ENCODE results near the gene APOE. TPM values are rescaled to one million over a fixed set of nuclear protein-coding genes. Genes with fewer than 3 reads are reported as not detected.
A peak's percentile ranks its signal among the peaks of the same experiment; 100 is the strongest.
"Not testable (repeated sequence)": the region's sequence is repeated elsewhere in the genome, so short reads cannot be mapped to it uniquely, and the experiment has no call there.

The APOE gene
- total RNA-seq, 1 donor from 2014 or later = 285 TPM

- Mint-ChIP-seq H3K4me1 (peaks cover 42% of the 10 kb centered on the region), H3K9me3 (no peaks in the 10 kb centered on the region), H3K4me3 (no peak overlapping the region), H3K36me3 (peaks cover 6% of the 10 kb centered on the region), H3K27me3 (ENCODE audit: low read depth) (no peaks in the 10 kb centered on the region), H3K27ac (peak overlapping the region; percentile 85)
- TF ChIP-seq CTCF (IDR thresholded peaks at IDR 0.05; ENCODE audit: unreplicated experiment) = no peak
- DNase-seq (ENCODE audit: low spot score in 2 of 2, unreplicated experiment in 2 of 2) = no peak
Measured at GRCh38 chr19:44909775-44910174, 4.2 kb downstream of the APOE start.

DNA sequence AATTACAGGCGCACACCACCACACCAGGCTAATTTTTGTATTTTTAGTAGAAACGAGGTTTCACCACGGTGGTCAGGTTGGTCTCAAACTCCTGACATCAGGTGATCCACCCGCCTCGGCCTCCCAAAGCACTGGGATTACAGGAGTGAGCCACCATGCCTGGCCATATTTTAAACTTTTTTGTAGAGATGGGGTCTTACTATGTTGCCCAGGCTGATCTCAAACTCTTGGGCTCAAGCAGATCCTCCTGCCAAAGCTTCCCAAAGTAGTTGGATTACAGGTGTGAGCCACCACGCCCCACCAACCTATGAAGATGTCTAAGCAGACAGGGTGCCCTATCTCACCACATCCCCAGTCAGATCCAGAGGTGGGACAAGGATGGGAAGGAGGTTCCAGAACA is 6.3 kb downstream of the APOE start:
- not testable (repeated sequence) for H3K27ac Mint-ChIP-seq, H3K4me3 Mint-ChIP-seq
- H3K4me1 Mint-ChIP-seq = peaks cover 31% of the 10 kb centered on the region

GRCh38 chr19:44912854-44913253 is 7.3 kb downstream of the APOE start:
- Mint-ChIP-seq H3K4me1 (peaks cover 30% of the 10 kb centered on the region), H3K27ac (no peak overlapping the region), H3K9me3 (no peaks in the 10 kb centered on the region), H3K27me3 (ENCODE audit: low read depth) (no peaks in the 10 kb centered on the region), H3K4me3 (peak overlapping the region; percentile 26), H3K36me3 (peaks cover 6% of the 10 kb centered on the region)
- TF ChIP-seq CTCF (IDR thresholded peaks at IDR 0.05; ENCODE audit: unreplicated experiment) = no peak
- DNase-seq (ENCODE audit: low spot score in 2 of 2, unreplicated experiment in 2 of 2) = no peak

More for the DNA sequence above, 6.3 kb downstream of the APOE start:
- not testable (repeated sequence) for H3K9me3 Mint-ChIP-seq; H3K27me3 Mint-ChIP-seq (ENCODE audit: low read depth); DNase-seq (ENCODE audit: low spot score in 2 of 2, unreplicated experiment in 2 of 2); H3K36me3 Mint-ChIP-seq

DNA sequence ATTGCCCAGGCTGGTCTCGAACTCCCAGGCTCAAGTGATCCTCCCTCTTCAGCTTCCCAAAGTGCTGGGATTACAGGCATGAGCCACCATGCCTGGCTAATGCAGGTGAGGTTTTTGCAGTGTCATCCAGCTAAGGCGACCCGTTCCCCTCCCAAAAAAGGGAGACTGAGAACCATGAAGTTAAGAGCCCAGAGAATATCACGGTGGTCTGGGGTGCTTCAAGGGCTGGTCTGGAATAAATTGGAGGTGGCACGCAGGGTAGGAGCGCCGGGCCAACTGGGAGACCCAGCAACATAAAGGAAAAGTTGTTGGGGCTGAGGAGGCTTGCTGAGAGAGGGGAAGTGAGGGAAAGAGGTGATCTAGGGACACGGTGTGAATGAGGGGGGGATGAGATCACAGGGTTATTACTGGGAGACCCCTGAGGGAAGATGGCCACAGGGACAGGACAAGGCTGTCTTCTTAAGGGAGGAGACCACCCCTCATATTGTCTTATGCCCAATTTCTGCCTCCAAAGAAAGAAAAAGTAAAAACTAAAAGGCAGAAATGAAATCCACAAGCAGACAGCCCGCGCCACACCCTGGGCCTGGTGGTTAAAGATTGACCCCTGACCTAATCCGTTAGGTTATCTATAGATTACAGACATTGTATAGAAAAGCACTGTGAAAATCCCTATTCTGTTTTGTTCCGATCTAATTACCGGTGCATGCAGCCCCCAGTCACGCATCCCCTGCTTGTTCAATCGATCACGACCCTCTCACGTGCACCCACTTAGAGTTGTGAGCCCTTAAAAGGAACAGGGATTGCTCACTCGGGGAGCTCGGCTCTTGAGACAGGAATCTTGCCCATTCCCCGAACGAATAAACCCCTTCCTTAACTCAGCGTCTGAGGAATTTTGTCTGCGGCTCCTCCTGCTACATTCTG is 8.2 kb downstream of the APOE start:
- Mint-ChIP-seq H3K4me1 (peaks cover 30% of the 10 kb centered on the region), H3K27ac (peak overlapping the region; percentile 86), H3K4me3 (peak overlapping the region; percentile 98)
- not testable (repeated sequence) for H3K36me3 Mint-ChIP-seq; H3K9me3 Mint-ChIP-seq; DNase-seq (ENCODE audit: low spot score in 2 of 2, unreplicated experiment in 2 of 2); H3K27me3 Mint-ChIP-seq (ENCODE audit: low read depth)

DNA sequence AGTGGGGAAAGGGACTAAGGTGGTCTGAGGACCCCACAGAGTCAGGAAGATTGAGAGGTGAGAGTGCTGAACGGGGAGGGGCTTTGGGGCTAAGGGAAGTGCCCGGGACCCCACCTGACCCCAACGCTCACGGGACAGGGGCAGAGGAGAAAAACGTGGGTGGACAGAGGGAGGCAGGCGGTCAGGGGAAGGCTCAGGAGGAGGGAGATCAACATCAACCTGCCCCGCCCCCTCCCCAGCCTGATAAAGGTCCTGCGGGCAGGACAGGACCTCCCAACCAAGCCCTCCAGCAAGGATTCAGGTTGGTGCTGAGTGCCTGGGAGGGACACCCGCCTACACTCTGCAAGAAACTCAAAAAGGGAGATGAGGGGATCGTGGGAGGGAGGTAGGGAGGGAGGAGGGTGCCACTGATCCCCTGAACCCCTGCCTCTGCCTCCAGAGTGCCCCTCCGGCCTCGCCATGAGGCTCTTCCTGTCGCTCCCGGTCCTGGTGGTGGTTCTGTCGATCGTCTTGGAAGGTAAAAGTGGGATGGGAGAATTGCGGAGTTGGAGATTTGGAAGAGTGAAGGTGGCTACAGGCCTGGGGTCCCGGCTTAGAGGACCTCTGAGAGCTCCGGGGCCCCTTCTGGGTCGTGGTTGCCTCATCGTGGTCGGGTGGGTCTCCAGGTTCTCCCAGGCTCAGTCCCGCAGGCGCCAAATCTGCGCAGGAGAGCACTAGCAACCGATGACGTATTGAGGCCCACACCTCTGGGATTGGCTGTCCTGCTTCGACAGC is 9.0 kb downstream of the APOE start, which contains the start of gene APOC1:
APOC1 (plus strand) TSS at position 176 of the 774 bp plus-strand sequence; CDS start at position 460, 284 bp downstream.
- H3K4me1 Mint-ChIP-seq = peaks cover 30% of the 10 kb centered on the region
- not testable (repeated sequence) for H3K36me3 Mint-ChIP-seq; H3K27me3 Mint-ChIP-seq (ENCODE audit: low read depth); H3K9me3 Mint-ChIP-seq
- H3K27ac Mint-ChIP-seq = peak within 1 kb of the TSS; percentile 99
- DNase-seq (ENCODE audit: low spot score in 2 of 2, unreplicated experiment in 2 of 2) = peak; percentile 76 to 91
- H3K4me3 Mint-ChIP-seq = peak within 1 kb of the TSS; percentile 98

DNA sequence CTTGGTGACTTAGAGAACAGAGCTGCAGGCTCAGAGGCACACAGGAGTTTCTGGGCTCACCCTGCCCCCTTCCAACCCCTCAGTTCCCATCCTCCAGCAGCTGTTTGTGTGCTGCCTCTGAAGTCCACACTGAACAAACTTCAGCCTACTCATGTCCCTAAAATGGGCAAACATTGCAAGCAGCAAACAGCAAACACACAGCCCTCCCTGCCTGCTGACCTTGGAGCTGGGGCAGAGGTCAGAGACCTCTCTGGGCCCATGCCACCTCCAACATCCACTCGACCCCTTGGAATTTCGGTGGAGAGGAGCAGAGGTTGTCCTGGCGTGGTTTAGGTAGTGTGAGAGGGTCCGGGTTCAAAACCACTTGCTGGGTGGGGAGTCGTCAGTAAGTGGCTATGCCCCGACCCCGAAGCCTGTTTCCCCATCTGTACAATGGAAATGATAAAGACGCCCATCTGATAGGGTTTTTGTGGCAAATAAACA is 18.7 kb downstream of the APOE start:
- no peak for TF ChIP-seq CTCF (IDR thresholded peaks at IDR 0.05; ENCODE audit: unreplicated experiment)
- Mint-ChIP-seq H3K4me1 (peaks cover 6% of the 10 kb centered on the region), H3K27ac (no peak overlapping the region), H3K9me3 (no peaks in the 10 kb centered on the region), H3K4me3 (no peak overlapping the region), H3K36me3 (no peaks in the 10 kb centered on the region), H3K27me3 (ENCODE audit: low read depth) (peaks cover 9% of the 10 kb centered on the region)
- DNase-seq (ENCODE audit: low spot score in 2 of 2, unreplicated experiment in 2 of 2) = no peak

Measured in mesothelial cell of epicardium (in vitro differentiated cells).